Neural cell (in vitro differentiated cells): ENCODE measurements around the gene ITGA5. TPM values are rescaled to one million over a fixed set of nuclear protein-coding genes. Genes with fewer than 3 reads are reported as not detected.

Experiments
- H2AFZ ChIP-seq: fragments of 200-600, 300-800 bp; sonication (generic), shearing (Covaris generic); 2 replicates; pipeline ENCODE4 v1.6.0; 2014; ENCODE audit warnings: low read depth, mild to moderate bottlenecking, antibody characterized with exemption, low read length, moderate library complexity
- H3F3A ChIP-seq: fragments of 200-600 bp; shearing (Covaris generic); 2 replicates; pipeline ENCODE4 v1.6.1; 2016; ENCODE audit warnings: mild to moderate bottlenecking, moderate library complexity, mixed read lengths, antibody characterized with exemption, low read length; ENCODE audit not compliant: insufficient read depth, poor library complexity, severe bottlenecking
- H3K27ac ChIP-seq: fragments of 200-600, 300-800 bp; sonication (generic), shearing (Covaris generic); 2 replicates; pipeline ENCODE4 v1.5.1; 2014; ENCODE audit warnings: mild to moderate bottlenecking, low read length, moderate library complexity
- H3K27me3 ChIP-seq: fragments of 300-800, 200-600 bp; sonication (generic), shearing (Covaris generic); 2 replicates; pipeline ENCODE4 v1.6.0; 2014; ENCODE audit warnings: mild to moderate bottlenecking, low read depth, low read length, moderate library complexity; ENCODE audit not compliant: insufficient read depth
- H3K36me3 ChIP-seq: fragments of 300-800, 200-600 bp; sonication (generic), shearing (Covaris generic); 2 replicates; pipeline ENCODE4 v1.5.1; 2014; ENCODE audit warnings: mild to moderate bottlenecking, antibody characterized with exemption, low read length, moderate library complexity; ENCODE audit not compliant: insufficient read depth
- H3K4me2 ChIP-seq: fragments of 300-800, 200-600 bp; sonication (generic), shearing (Covaris generic); 2 replicates; pipeline ENCODE4 v1.6.0; 2014; ENCODE audit warnings: mild to moderate bottlenecking, low read length
- H3K4me3 ChIP-seq: fragments of 300-800, 200-600 bp; sonication (generic), shearing (Covaris generic); 2 replicates; pipeline ENCODE4 v1.5.1; 2014; ENCODE audit warnings: mild to moderate bottlenecking, low read length, moderate library complexity
- H3K79me2 ChIP-seq: fragments of 200-600 bp; shearing (Covaris generic); replicated peaks from 2 replicates; pipeline ENCODE4 v1.6.0; 2014; ENCODE audit warnings: mild to moderate bottlenecking, low read length, moderate library complexity; ENCODE audit not compliant: insufficient read depth
- H3K9ac ChIP-seq: fragments of 300-800, 200-600 bp; sonication (generic), shearing (Covaris generic); 2 replicates; pipeline ENCODE4 v1.6.1; 2016; ENCODE audit warnings: mild to moderate bottlenecking, low read length, mixed read lengths
- H3K9me2 ChIP-seq: fragments of 200-600 bp; shearing (Covaris generic); 2 replicates; pipeline ENCODE4 v1.6.1; 2016; ENCODE audit warnings: mild to moderate bottlenecking, low read length, mixed read lengths; ENCODE audit not compliant: insufficient read depth
- H3K9me3 ChIP-seq: fragments of 200-600, 300-800 bp; sonication (generic), shearing (Covaris generic); 2 replicates; pipeline ENCODE4 v1.6.1; 2016; ENCODE audit warnings: mild to moderate bottlenecking, mixed run types, low read length, moderate library complexity, mixed read lengths
- H4K20me1 ChIP-seq: fragments of 200-600 bp; shearing (Covaris generic); 2 replicates; pipeline ENCODE4 v1.6.1; 2016; ENCODE audit warnings: mild to moderate bottlenecking, mixed run types; ENCODE audit not compliant: insufficient read depth
- EP300 ChIP-seq: fragments of 450-650 bp; conservative IDR thresholded peaks from 2 replicates; pipeline ENCODE4 v1.6.1; 2014; ENCODE audit warnings: antibody characterized with exemption, mild to moderate bottlenecking, moderate library complexity; ENCODE audit not compliant: poor library complexity, severe bottlenecking
- EZH2 ChIP-seq: fragments of 200-600, 300-800 bp; shearing (Covaris generic), sonication (generic); IDR thresholded peaks from 2 replicates; pipeline ENCODE4 v1.6.1; 2014; ENCODE audit warnings: antibody characterized with exemption, low read length, borderline replicate concordance, mild to moderate bottlenecking; ENCODE audit not compliant: insufficient read depth, poor library complexity, severe bottlenecking
- MXI1 ChIP-seq: fragments of 450-650 bp; conservative IDR thresholded peaks from 2 replicates; pipeline ENCODE4 v1.6.1; 2014; ENCODE audit warnings: antibody characterized with exemption, mild to moderate bottlenecking; ENCODE audit not compliant: poor library complexity, severe bottlenecking
- POLR2AphosphoS5 ChIP-seq: IDR thresholded peaks from 2 replicates; pipeline ENCODE4 v1.6.1; 2012
- RAD21 ChIP-seq: fragments of 450-650 bp; conservative IDR thresholded peaks from 2 replicates; pipeline ENCODE4 v1.6.1; 2014; ENCODE audit warnings: antibody characterized with exemption, mild to moderate bottlenecking, moderate library complexity
- REST ChIP-seq: IDR thresholded peaks from 2 replicates; pipeline ENCODE4 v1.6.1; 2012; ENCODE audit warnings: borderline replicate concordance
- SMC3 ChIP-seq: fragments of 450-650 bp; conservative IDR thresholded peaks from 2 replicates; pipeline ENCODE4 v1.6.1; 2014; ENCODE audit warnings: antibody characterized with exemption, mild to moderate bottlenecking, moderate library complexity; ENCODE audit not compliant: poor library complexity
- TAF1 ChIP-seq: IDR thresholded peaks from 2 replicates; pipeline ENCODE4 v1.6.1; 2012; ENCODE audit warnings: low read depth
- polyA plus RNA-seq: library from polyadenylated mRNA; depleted of rRNA; stranded (reverse); fragments of >200 nt; gene quantifications from 2 replicates; pipeline ENCODE4 v1.2.3, GENCODE V29; 2014
- TF ChIP-seq, protein P1 (sequence below): fragments of 450-650 bp; IDR thresholded peaks from 2 replicates; pipeline ENCODE4 v1.5.1; 2014; ENCODE audit warnings: antibody characterized with exemption, mild to moderate bottlenecking, moderate library complexity; ENCODE audit not compliant: poor library complexity, severe bottlenecking

ITGA5 gene
- polyA plus RNA-seq, 1 donor from 2014 or later: not detected

- Histone ChIP-seq H4K20me1 (no peaks in the 10 kb centered on the region), H3K27ac (no peak overlapping the region), H3K79me2 (no peaks in the 10 kb centered on the region), H2AFZ (no peak overlapping the region), H3K36me3 (no peaks in the 10 kb centered on the region), H3K9me2 (no peaks in the 10 kb centered on the region), H3K27me3 (no peaks in the 10 kb centered on the region), H3K4me2 (no peak overlapping the region), H3K4me3 (no peak overlapping the region), H3F3A (no peaks in the 10 kb centered on the region), H3K9me3 (no peaks in the 10 kb centered on the region), H3K9ac (no peak overlapping the region)
- TF ChIP-seq EP300 (no peak), MXI1 (no peak), POLR2AphosphoS5 (no peak), TAF1 (no peak), EZH2 (no peak), RAD21 (no peak), SMC3 (no peak), REST (no peak)
- TF ChIP-seq, protein P1, sequence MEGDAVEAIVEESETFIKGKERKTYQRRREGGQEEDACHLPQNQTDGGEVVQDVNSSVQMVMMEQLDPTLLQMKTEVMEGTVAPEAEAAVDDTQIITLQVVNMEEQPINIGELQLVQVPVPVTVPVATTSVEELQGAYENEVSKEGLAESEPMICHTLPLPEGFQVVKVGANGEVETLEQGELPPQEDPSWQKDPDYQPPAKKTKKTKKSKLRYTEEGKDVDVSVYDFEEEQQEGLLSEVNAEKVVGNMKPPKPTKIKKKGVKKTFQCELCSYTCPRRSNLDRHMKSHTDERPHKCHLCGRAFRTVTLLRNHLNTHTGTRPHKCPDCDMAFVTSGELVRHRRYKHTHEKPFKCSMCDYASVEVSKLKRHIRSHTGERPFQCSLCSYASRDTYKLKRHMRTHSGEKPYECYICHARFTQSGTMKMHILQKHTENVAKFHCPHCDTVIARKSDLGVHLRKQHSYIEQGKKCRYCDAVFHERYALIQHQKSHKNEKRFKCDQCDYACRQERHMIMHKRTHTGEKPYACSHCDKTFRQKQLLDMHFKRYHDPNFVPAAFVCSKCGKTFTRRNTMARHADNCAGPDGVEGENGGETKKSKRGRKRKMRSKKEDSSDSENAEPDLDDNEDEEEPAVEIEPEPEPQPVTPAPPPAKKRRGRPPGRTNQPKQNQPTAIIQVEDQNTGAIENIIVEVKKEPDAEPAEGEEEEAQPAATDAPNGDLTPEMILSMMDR: no peak
Observed at GRCh38 chr12:54393207-54393609, 25.9 kb downstream of the ITGA5 start.

GRCh38 chr12:54392485-54393206, 26.4 kb downstream of the ITGA5 start:
- Histone ChIP-seq H3K4me3 (no peak overlapping the region), H3K27me3 (no peaks in the 10 kb centered on the region), H2AFZ (no peak overlapping the region), H3K9ac (no peak overlapping the region), H3K9me3 (no peaks in the 10 kb centered on the region), H3F3A (no peaks in the 10 kb centered on the region), H3K4me2 (no peak overlapping the region), H4K20me1 (no peaks in the 10 kb centered on the region), H3K27ac (no peak overlapping the region), H3K9me2 (no peaks in the 10 kb centered on the region), H3K36me3 (no peaks in the 10 kb centered on the region), H3K79me2 (no peaks in the 10 kb centered on the region)
- TF ChIP-seq RAD21 (no peak), MXI1 (no peak), EZH2 (no peak), REST (no peak), POLR2AphosphoS5 (no peak), EP300 (no peak)
- TF ChIP-seq, protein P1: no peak
